GM10248 (cell line): ENCODE data around the gene MAMDC4.

Source experiments
- CTCF ChIA-PET: fragments of 300-600 bp; sonication (Branson Sonifier 250); formaldehyde crosslinking; extraction: SDS; loops from one replicate; lab custom pipeline; 2021; ENCODE audit warnings: antibody characterized with exemption; lab: Yijun Ruan, JAX
- POLR2A ChIA-PET: fragments of 350-650 bp; sonication (Branson Sonifier 250); formaldehyde crosslinking; extraction: SDS; loops from one replicate; lab custom pipeline; 2020; ENCODE audit warnings: antibody characterized with exemption; lab: Yijun Ruan, JAX
- DNase-seq: peaks from one replicate; pipeline ENCODE4 v3.0.0; 2012; ENCODE audit errors: extremely low spot score
- CTCF ChIP-seq: IDR thresholded peaks from 2 replicates; pipeline ENCODE4 v1.5.1; 2012; ENCODE audit warnings: mild to moderate bottlenecking, low read depth; ENCODE audit errors: extremely low read depth, missing control alignments, control extremely low read depth

MAMDC4 gene

GRCh38 chr9:136856079-136856476 lies 3.9 kb downstream of the MAMDC4 start:
- ChIA-PET CTCF (no interaction called here), POLR2A (interaction anchor here (1.2 kb wide), 1 partner anchor 9 kb away, joined by 4 read pairs; no protein-coding TSS in a partner anchor)
- TF ChIP-seq CTCF: no peak
- no peak for DNase-seq

DNA sequence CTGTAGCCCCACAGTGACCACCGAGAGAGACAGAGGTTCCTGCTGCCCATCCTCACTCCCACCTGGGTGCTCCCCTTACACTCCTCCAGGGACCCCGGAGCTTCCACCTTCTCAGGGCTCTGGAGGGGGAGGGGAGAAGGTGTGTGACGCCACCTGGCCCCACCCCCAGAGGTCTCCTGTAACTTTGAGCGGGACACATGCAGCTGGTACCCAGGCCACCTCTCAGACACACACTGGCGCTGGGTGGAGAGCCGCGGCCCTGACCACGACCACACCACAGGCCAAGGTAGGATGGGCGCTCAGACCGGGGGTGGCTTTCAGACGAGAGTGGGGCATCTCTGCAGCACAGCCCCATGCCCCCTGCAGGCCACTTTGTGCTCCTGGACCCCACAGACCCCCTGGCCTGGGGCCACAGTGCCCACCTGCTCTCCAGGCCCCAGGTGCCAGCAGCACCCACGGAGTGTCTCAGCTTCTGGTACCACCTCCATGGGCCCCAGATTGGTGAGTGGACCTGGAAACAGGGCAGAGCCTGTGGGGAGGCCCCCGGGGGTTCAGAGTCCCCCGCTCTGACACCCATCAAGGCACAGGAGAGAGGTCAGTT lies 4.5 kb downstream of the MAMDC4 start:
- no peak for TF ChIP-seq CTCF
- POLR2A ChIA-PET: interaction anchor here (1.2 kb wide), 1 partner anchor 9 kb away, joined by 4 read pairs; no protein-coding TSS in a partner anchor
- CTCF ChIA-PET: interaction anchor here (1.7 kb wide), 1 partner anchor 14 kb away, joined by 4 read pairs; the partner anchor contains the start of gene AJM1
- no peak for DNase-seq

- DNase-seq: no peak
- POLR2A ChIA-PET: no interaction called here
- TF ChIP-seq CTCF: no peak
- CTCF ChIA-PET: interaction anchor here (1.7 kb wide), 1 partner anchor 15 kb away, joined by 4 read pairs; the partner anchor contains the start of gene AJM1
Measured at GRCh38 chr9:136857166-136857565, 5.0 kb downstream of the MAMDC4 start.

DNA sequence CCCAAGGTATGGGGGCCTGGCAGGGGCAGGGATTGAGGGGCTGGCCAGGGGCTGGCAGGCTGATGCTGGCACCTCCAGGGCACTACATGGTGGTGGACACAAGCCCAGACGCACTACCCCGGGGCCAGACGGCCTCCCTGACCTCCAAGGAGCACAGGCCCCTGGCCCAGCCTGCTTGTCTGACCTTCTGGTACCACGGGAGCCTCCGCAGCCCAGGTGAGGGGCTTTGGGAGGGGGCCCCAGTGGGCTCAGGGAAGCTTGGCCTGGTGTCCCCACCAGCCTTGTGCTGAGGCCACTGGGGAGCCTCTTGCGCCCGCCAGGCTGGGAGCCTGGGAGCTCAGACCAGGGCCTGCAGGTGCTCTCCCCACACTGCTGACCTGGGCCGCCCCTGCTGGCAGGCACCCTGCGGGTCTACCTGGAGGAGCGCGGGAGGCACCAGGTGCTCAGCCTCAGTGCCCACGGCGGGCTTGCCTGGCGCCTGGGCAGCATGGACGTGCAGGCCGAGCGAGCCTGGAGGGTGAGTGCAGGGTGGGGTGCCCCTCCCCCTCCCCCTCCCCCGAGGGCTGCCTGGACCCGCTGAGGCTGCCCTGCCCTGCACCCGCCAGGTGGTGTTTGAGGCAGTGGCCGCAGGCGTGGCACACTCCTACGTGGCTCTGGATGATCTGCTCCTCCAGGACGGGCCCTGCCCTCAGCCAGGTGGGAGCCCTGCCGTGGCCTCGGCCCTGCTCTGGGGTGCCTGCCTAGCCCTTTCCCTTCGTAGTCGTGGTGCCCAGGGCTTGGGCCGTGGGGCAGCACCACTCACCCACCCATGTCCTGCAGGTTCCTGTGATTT lies 5.7 kb downstream of the MAMDC4 start:
- CTCF ChIA-PET: interaction anchor here (1.6 to 1.7 kb wide), 2 partner anchors 16 to 171 kb away, joined by 3 to 4 read pairs; partner anchors contain the start of gene AJM1
- no peak for TF ChIP-seq CTCF
- POLR2A ChIA-PET: no interaction called here
- no peak for DNase-seq

- DNase-seq: no peak
- no peak for TF ChIP-seq CTCF
- POLR2A ChIA-PET: no interaction called here
- CTCF ChIA-PET: interaction anchor here (1.6 kb wide), 1 partner anchor 171 kb away, joined by 3 read pairs; no protein-coding TSS in a partner anchor
Measured at GRCh38 chr9:136858452-136858843, 6.3 kb downstream of the MAMDC4 start.
